GM18909 (cell line): ENCODE data around the gene TMEM43.

ENCODE experiments used
- ATAC-seq: cut with Tn5 transposase; IDR thresholded peaks from one replicate; pipeline ENCODE4 v1.9.1; 2021; ENCODE audit warnings: mild to moderate bottlenecking; ENCODE audit not compliant: unreplicated experiment, poor library complexity

TMEM43 gene

DNA sequence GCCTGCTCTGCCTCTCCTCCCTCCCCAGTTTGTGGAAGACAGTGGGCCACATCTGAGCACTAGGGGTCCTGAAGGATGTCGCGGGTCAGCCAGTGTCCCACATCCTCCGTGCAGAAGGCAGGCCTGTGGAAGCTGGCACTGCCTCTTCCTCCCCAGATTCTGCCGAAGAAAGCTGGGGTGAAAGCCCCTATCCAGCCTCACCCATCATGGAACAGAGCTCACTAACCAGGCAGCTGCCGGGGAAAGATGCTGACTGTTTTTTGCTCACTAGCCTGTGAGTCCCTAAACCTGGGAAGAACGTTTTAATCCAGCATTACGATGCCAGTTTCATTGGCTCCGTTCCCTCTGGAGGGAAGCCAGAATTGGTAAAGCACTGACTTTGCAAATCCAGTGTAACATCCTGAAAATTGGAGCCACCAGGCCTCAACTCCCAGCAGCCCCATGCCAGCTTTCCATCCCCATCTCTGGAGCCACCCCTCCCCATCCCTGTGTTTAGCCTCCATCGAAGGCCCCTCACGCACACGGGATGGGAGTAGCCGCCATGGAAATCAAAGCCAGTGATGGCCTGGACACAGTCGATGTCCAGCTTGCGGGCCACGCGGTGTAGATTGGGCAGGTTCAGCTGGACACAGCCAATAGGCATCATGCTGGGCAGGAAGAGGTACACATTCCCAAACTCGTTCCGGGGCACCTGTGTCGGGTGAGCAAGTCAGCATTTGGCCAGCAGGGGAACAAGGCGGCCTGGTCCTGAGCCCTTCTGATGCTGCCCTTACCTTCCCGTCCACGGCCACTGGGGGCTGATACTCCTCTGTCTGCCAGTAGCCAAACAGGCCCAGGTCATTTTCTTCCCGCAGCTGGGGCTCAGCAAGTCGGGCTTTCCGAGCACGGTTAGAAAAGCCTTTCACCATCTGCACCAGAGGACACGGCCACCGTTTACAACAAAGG, 23.5 kb downstream of the TMEM43 start:
- ATAC-seq, result no peak

DNA sequence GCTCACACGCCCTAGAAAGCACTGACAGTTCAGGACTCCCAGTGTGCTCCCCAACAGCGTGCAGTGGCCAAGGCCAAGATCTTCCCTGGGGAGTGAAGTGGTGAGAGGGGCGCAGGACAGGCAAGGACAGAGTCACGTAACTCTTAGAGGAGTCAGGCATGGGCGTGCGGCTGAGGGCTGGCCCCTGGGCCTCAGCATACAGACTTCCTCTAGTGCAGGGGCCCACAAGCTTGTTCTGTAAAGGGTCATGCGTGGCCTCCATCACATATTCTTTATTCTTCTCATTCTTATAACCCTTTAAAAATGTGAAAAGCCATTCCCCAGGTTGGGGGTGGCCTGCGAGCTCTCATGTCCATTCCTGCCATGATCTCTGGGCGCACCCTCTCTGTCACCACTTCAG, 25.2 kb downstream of the TMEM43 start:
- ATAC-seq, result no peak

DNA sequence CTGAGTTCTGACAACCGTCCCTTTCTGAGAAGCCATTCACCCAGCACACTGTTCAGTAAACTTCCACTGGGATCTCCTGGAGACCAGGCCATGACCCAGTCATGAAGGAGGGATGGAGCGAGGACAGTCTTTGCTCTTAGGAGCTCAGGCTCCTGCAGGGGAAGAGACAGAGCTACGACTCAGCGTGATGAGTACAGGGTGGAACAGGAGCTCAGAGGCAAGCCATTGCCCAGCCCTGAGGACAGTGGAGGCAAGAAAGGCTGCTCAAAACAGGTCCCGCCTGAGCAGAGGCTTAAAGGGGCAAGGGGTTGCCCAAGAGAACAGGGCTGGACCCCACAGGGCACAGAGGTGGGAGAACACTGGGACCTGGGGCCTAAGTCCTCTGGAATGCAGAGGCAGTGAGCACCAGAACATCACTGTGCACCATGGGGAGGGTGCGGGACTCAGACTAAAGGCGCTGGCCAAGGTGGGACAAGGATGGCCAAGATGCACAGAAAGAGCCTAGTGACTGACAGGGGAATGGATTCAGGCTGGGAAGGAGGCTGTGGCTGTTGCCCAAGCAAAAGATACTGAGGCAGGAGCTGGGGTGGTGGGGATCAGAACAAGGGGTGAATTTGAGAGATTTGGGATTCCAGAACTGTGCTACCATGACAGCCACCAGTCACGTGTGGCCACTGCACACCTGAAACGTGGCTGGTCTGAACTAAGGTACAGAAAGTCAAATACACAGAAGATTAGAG, 25.8 kb downstream of the TMEM43 start:
- ATAC-seq, result no peak

DNA sequence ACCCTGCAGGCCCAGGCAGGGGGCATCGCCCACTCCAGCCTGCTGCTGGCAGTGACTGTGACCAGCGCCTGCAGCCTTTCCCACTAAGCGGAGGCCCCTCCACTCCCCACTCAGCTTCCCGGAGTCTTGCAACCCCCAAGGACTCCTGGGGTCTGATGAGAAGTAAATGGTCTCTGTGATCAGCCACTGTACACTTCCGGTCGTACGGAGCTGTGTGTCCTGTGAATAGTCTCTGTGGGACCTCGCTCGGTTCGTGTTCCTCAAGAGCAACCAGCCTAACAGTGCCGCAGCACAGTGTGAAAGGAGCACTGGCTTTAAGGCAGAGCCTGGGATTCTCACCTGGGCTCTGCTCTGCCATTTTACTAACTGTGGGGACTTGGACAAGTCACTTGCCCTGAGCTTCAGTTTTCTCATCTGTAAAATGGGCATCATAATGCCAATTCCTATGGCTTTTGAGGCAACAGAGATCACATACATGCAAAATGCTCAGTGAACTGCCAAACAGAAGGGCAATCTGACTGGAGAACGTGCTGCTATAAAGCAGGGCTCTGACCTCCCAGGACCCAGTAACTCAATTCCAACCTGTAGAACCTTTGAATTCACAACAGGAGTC, 26.7 kb downstream of the TMEM43 start:
- ATAC-seq, result no peak

DNA sequence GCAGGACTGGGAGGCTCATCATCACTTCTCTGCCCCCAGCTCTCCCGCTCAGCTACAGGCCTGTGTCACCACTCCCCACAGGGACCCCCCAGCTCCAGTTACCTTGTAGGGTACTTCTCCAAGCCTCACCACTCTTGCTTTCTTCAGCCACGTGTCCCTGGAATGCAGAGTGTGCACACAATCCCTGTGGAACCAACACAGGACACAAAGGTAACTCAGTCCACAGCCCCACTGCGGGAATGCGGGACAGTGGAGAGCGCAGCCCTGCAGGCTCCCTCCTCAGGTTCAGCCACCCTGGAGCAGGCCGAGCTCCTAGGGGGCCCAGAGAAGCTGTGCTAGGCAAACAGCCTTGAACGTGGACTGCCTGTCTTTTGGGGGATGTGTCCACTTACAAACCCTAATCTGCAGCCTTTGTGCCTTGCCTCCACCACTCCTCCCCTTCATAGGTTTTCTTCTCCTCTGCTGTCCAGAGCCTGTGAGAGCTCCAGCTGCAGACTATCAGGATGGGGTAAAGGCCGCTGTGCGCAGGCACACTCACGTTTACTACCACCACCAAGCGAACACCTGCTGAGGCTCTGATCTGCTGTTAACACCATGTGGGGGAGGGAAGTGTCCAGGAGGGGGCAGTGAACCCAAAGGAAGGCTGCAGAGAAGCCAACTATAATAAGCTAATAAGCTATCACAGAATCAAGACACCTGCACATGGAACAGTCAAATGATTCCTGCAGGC, 27.5 kb downstream of the TMEM43 start:
- ATAC-seq, result no peak

DNA sequence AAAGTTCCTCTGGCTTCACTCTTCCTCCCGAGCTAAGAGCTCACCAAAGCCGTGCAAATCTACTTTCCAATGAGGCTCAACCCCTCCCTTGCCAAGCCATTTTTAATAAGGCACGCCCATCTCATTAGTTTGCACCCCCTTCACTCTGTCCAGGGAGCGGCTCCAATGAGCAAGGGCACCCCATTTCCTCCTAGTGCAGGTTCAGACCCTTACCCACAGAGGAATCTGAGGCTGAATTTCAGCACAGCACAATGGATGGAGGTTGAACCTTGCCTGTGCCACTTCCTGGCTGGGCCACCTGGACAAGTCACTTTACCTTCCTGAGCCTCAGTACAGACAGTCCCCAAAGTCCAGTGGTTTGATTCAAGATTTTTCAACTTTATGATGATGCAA, 28.1 kb downstream of the TMEM43 start:
- no peak for ATAC-seq

DNA sequence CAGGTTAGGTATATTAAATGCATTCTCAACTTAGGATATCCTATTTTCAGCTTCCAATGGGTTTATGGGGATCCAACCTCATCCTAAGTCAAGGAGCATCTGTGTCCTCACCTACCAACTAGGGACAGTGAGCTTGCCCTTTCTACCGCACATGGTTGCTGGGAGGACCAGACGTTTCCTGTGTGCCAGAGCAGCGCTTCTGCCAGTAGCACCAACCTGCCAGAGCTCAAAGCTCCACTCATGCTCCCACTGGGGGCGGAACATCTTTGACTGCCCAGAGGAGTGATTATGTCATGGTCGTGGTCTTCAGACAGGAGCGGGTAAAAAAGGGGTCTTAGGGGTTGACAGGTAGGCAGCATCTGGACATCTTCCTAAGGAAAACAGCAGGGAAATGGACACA, 28.8 kb downstream of the TMEM43 start:
- ATAC-seq, result no peak

DNA sequence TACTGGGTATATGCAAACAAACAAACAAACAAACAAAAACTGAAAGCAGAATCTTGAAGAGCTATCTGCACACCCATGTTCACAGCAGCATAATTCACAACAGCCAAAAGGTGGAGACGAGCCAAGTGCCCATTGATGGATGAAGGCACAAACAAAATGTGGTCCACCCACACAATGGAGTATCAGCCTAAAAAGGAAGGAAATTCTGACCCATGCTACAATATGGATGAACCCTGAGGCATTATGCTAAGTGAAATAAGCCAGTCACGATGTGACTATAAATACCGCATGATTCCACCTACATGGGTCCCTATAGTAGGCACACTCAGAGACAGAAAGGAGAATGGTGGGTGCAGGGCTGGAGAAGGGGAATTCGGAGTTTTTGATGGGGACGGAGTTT, 29.4 kb downstream of the TMEM43 start:
- ATAC-seq, result no peak

DNA sequence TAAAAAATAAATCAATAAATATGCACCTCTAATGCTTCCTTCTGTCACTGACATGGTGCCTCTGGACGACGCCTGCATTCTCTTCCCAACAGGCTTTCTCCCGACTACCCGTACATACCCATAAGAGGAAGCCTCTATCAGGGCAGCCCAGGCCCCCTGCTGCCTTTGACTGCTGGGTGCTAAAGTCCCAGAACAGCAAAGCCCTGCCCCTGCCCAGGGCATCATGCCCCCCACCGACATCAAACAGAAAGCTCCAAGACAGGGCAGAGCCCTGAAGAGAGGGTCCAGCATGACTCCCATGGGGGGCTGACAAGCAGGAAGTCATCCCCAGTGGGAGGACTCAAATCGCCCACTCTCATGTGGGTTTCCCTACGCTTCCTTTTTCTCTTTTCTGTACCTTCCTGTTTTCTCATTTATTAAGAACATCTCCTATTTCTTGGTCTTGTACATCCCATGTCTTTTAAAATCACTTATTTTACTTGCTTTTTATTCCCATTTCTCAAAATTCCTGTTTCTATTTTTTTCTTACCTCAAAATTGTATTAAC, 30.1 kb downstream of the TMEM43 start:
- no peak for ATAC-seq

DNA sequence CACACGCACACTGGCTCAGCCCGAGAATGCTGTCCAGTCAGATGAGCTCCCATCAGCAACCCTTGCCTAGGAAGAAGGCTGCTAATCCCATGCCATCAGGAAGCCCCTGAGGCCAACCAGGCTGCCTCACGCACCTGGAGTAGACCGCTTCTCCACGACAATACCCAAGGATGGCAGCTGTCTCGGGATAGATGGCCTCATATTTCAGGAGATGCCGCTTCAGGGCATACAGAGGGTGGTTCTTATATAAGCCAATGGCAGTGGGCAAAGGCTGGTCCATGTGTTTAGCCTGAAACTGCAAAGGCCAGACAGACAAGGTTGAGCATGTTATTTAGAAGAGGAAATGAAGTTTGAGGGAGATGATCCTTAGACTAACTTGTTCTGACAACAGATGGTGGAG, 31.3 kb downstream of the TMEM43 start:
- no peak for ATAC-seq

DNA sequence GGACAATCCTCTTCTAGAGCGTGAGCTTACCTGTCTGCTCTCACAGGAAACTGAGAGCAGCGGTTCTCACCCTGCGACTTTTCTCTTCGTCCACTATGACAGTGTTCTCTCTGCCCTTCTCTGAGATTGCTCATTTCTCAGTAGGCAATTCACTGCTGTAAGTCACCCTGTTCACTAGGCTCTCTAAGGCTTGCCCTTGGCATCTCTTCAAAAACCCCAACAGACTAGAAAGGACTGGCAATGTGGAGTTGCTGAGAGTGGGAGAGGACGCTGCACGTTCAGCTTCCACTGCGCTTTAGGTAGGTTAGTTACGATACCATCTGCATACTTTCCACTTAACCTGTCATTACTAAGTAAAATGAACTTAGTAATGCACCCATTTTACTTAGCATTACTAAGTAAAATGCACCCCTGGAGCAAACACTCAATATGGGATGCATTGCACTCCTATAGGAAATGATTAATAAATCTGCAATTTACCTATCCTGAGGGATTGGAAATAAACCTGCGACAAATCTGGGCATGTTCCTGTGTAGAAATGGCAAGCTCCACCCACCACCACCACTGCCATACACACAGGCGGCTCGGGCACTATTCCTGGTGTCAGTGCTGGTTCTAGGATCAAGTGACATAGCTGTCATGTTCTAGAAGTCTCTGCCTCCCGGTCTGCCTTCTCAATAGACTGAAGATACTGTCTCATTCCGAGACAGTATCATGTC, 32.1 kb downstream of the TMEM43 start:
- no peak for ATAC-seq

DNA sequence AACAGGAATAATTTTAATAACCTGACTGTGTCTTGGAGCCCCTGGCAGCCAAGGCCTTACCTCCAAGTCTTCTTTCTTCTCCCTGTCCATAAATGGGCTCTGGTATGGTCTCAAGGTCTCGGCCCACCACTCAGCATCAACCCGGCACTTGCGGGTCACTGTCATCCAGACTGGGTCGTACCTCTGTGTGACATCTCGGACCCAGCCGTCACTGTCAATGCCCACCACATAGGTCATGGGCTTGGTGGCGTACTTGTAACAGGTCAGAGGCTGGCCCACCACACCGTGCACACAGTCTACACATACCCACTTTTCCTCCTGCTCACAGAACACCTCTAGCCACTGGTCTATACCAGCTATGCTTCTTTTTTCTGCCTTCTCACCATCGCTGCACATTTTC, 33.1 kb downstream of the TMEM43 start:
- ATAC-seq, result no peak

DNA sequence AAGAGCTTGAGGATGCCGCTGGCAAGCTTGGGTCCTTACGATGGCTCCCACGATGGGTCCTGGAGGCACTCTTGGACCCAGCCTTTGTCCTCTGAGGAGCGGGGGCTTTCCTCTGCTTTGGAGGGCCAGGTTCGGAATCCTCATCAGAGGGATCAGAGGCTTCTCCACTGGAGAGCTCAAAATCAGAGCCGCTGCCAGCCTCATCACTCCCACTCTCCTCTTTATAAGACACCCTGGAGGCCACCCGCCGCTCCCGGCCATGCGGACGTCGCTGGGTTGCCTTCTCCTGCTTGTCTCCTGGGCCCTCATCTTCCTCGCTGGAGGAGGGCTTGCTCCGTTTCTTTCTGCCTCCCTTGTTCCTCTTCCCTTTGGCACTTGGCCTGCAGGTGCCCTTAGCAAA, 33.5 kb downstream of the TMEM43 start:
- no peak for ATAC-seq

DNA sequence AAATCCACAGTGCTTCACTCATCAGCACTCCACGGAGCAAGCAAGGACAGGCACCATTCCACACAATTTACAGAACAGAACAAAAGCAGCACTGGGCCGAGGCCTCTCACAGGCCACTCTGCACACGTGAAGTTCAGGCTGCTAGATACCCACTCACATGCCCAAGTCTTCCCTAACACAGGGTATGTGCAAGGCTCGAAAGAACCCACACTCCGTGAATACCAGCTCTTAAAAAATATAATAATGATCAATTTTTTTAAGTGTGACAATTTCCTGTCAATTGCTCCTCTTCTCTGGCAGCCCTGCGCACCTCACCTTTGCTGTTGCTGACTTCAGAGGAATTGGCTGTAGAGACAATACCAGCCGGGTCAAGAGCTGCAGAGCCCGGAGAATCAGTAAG, 34.6 kb downstream of the TMEM43 start:
- no peak for ATAC-seq

DNA sequence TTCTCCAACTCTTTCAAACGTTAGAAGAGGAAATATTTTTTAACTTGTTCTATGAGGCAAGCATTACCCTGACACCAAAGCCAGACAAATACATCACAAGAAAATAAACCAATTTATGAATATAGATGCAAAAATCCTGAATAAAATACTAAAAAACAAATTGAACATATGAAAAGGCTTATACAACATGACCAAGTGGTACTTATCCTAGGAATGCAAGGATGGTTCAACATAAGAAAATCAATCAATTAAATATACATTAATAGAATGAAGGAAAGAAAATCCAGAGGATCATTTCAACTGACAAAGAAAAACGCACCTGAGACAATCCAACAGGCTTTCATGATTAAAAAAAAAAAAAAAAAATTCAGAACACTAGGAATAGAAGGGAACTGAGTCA, 36.4 kb downstream of the TMEM43 start:
- no peak for ATAC-seq

DNA sequence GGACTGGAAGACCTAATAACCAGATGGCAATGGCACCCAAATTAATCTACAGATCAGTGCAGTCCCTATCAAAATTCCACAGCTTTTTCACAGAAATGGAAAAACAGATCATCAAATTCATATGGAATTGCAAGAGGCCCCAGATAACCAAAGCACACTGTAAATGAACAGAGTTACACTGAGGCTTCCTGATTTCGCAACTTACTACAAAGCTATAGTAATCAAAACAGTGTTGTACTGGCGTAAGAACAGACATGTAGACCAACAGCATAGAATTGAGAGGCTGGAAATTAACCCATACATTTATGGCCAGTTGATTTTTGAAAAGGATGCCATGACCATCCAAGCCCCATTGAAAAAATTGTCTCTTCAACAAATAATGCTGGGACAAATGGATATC, 37.3 kb downstream of the TMEM43 start:
- no peak for ATAC-seq

DNA sequence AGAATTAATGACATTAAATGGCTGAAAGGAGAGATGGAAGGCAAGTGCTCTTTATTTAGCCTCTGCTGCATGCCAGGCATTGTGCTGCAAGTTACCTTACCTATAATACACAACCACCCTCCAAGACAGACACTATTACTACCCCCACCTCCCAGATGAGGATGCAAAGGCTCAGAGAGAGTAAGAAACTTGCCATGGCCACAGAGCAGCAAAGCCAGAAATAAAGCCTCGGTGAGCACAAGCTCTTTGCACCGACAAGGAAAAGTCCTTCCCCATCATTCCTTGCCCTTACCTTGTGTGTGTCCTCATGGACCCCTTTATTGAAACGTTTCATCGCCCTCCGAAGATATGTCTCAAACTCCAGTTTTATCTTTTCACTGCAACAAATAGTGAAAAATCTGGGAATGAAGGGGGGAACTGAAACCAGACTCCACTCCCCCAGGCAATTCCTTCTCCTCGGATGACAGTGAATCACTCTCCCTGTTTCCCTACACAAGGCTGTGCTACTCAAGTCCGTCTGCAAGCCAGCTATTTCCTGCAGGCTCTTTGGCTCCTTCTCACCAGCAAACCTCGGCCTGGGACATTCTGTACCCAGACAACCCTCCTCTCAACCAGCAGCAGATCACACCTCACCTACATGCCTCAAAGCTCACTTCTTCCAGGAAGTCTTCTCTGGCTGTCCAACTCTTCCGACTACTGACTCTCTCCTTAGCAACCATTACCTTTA, 42.2 kb downstream of the TMEM43 start:
- no peak for ATAC-seq

DNA sequence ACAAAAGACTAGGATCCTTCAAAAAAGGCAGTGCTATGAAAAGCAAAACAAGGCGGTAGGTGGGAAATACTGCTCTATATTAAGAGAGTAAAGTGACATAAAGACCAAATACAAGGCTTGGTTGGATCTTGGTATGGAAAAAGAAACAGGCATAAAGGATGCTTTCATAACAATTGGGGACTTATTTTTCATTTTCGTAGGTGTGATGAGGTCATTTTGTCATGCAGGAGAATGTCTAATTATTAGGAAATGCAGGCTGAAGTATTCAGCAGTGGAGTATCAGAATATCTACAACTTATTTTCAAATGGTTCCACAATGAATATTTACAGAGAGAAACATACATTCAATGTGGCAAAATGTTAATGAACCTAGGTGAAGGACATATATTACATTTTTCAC, 44.6 kb downstream of the TMEM43 start:
- no peak for ATAC-seq

DNA sequence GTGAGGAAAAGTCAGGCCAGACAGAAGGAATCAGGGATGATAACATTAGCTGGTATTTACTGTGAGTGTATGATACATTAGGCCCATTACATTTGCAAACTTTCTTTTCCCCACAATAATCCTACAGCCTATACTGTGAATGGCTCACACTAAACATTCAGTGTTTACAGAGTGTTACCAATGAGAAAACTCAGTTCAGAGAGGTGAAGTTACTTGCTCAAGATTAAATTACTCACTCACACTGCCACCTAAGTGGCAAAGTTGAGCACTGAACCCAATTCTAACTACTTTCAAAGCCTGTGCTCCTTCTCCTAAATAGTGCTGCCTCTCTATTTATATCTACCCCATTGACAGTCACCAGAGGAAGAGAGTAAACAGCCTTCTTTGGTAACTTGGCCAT, 45.0 kb downstream of the TMEM43 start:
- ATAC-seq, result no peak
